ENCODE results near the gene SLC1A2.
A peak's percentile ranks its signal among the peaks of the same experiment; 100 is the strongest.

SLC1A2 gene

DNA sequence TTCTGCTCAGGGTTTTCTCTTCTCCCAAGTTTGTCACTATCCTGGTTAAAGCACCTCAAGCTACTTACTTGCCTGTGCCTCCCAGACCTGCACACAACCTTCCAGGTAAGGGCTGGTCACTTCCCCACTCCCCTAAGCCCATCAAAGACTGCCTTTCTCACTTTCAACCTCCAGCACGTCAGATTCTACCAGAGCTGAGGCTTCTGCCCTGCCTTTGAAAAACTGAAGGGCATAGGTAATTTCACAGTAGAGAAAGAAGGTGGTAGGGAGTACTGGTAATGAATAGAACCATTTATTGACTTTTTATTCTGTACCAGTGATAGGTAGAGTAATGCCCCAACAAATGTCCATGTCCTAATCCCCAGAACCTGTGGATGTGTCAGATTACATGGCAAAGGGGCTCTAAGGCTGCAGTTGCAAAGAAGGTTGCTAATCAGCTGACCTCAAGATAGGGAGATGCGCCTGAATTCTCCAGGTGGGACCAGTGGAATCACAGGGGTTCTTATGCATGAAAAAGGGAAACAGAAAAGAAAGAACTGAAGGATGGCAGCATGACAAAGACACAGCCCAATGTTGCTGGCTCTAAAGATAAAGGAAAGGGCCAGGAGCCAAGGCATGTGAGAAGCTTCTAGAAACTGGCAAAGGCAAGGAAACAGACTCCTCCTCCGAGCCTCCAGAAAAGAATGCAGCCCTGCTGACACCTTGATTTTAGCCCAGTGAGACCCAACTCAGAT lies 89.0 kb downstream of the SLC1A2 start:
- Histone ChIP-seq H3K27ac (replicated peaks) (no peak overlapping the region), H3K27me3 (ENCODE audit: insufficient read depth, poor library complexity, severe bottlenecking) (no peaks in the 10 kb centered on the region), H3K4me3 (replicated peaks; ENCODE audit: insufficient read depth, low read length) (no peak overlapping the region)
- TF ChIP-seq, protein P1, sequence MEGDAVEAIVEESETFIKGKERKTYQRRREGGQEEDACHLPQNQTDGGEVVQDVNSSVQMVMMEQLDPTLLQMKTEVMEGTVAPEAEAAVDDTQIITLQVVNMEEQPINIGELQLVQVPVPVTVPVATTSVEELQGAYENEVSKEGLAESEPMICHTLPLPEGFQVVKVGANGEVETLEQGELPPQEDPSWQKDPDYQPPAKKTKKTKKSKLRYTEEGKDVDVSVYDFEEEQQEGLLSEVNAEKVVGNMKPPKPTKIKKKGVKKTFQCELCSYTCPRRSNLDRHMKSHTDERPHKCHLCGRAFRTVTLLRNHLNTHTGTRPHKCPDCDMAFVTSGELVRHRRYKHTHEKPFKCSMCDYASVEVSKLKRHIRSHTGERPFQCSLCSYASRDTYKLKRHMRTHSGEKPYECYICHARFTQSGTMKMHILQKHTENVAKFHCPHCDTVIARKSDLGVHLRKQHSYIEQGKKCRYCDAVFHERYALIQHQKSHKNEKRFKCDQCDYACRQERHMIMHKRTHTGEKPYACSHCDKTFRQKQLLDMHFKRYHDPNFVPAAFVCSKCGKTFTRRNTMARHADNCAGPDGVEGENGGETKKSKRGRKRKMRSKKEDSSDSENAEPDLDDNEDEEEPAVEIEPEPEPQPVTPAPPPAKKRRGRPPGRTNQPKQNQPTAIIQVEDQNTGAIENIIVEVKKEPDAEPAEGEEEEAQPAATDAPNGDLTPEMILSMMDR (IDR thresholded peaks at IDR 0.05; ENCODE audit: insufficient read depth, low read length), result no peak
- TF ChIP-seq POLR2AphosphoS5 (IDR thresholded peaks at IDR 0.05; ENCODE audit: low read depth) (no peak), SPI1 (IDR thresholded peaks at IDR 0.05; ENCODE audit: borderline replicate concordance, low read depth) (no peak), GABPA (IDR thresholded peaks at IDR 0.05; ENCODE audit: low read depth) (no peak)
- TF ChIP-seq, protein P2, sequence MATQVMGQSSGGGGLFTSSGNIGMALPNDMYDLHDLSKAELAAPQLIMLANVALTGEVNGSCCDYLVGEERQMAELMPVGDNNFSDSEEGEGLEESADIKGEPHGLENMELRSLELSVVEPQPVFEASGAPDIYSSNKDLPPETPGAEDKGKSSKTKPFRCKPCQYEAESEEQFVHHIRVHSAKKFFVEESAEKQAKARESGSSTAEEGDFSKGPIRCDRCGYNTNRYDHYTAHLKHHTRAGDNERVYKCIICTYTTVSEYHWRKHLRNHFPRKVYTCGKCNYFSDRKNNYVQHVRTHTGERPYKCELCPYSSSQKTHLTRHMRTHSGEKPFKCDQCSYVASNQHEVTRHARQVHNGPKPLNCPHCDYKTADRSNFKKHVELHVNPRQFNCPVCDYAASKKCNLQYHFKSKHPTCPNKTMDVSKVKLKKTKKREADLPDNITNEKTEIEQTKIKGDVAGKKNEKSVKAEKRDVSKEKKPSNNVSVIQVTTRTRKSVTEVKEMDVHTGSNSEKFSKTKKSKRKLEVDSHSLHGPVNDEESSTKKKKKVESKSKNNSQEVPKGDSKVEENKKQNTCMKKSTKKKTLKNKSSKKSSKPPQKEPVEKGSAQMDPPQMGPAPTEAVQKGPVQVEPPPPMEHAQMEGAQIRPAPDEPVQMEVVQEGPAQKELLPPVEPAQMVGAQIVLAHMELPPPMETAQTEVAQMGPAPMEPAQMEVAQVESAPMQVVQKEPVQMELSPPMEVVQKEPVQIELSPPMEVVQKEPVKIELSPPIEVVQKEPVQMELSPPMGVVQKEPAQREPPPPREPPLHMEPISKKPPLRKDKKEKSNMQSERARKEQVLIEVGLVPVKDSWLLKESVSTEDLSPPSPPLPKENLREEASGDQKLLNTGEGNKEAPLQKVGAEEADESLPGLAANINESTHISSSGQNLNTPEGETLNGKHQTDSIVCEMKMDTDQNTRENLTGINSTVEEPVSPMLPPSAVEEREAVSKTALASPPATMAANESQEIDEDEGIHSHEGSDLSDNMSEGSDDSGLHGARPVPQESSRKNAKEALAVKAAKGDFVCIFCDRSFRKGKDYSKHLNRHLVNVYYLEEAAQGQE (IDR thresholded peaks at IDR 0.05; ENCODE audit: insufficient replicate concordance, low read depth), result no peak
- DNase-seq (ENCODE audit: low read depth in 1 of 2, low spot score in 1 of 2), result no peak

DNA sequence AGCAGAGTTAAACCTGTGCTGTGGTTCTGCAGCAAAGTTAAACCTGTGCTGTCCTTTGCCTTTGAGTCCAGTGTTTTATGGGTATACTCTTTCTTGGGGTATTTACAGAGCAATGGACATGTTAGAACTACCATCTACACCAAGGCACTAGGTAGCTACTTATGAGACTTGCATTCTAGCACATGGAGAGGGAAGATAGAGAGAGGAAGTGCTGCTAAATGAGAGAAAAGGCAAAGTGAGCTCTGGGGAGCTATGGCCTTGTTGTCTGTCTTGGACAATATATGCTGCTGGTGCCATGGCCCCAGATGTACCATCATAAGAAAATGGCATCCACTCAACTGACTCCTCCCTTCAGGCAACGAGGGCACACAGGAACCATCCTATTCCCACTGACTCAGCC lies 91.5 kb downstream of the SLC1A2 start:
- H3K4me3 ChIP-seq (replicated peaks; ENCODE audit: insufficient read depth, low read length), result no peak overlapping the region
- no peaks in the 10 kb centered on the region for H3K27me3 ChIP-seq (ENCODE audit: insufficient read depth, poor library complexity, severe bottlenecking)
- DNase-seq (ENCODE audit: low read depth in 1 of 2, low spot score in 1 of 2), result no peak
- TF ChIP-seq, protein P2 (IDR thresholded peaks at IDR 0.05; ENCODE audit: insufficient replicate concordance, low read depth), result no peak
- TF ChIP-seq SPI1 (IDR thresholded peaks at IDR 0.05; ENCODE audit: borderline replicate concordance, low read depth), result peak; percentile 53; the same call in 1 of the 2 replicates
- no peak overlapping the region for H3K27ac ChIP-seq (replicated peaks)

DNA sequence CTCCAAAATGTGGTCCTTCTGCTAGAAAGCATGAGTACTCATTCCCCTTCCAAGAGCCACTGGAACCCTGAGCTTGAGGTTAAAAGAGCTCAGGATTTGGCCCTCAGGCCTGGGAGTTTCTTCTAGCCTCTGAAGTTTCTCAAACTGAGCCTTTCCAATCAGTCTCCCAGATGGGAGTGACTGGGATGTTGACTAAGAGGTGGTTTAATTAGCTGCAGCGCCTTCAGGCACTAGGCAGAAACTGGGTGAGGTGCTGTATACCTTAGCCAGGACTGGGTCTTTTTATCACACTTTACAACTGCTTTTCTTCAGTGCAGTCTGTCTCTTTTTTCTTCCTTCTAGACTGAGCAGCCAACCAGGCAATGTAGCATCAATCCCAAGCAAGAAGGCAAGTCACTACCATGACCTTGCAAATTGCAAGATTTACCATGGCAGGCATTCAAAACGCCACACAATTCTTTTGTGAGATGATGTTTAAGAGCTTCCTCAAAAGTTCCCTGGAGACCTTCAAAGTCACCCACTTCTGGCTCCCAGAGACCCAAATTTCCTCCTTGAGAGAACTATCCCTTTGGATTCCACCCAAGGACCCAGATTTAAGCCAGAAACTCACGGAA lies 93.0 kb downstream of the SLC1A2 start:
- no peak overlapping the region for H3K27ac ChIP-seq (replicated peaks)
- no peak overlapping the region for H3K4me3 ChIP-seq (replicated peaks; ENCODE audit: insufficient read depth, low read length)
- TF ChIP-seq, protein P1 (IDR thresholded peaks at IDR 0.05; ENCODE audit: insufficient read depth, low read length), result no peak
- TF ChIP-seq, protein P2 (IDR thresholded peaks at IDR 0.05; ENCODE audit: insufficient replicate concordance, low read depth), result no peak
- TF ChIP-seq POLR2AphosphoS5 (IDR thresholded peaks at IDR 0.05; ENCODE audit: low read depth) (no peak), GABPA (IDR thresholded peaks at IDR 0.05; ENCODE audit: low read depth) (no peak), SPI1 (IDR thresholded peaks at IDR 0.05; ENCODE audit: borderline replicate concordance, low read depth) (no peak)
- no peaks in the 10 kb centered on the region for H3K27me3 ChIP-seq (ENCODE audit: insufficient read depth, poor library complexity, severe bottlenecking)
- DNase-seq (ENCODE audit: low read depth in 1 of 2, low spot score in 1 of 2), result no peak
